Measurements from ENCODE around the gene SCN3B.

SCN3B gene

DNA sequence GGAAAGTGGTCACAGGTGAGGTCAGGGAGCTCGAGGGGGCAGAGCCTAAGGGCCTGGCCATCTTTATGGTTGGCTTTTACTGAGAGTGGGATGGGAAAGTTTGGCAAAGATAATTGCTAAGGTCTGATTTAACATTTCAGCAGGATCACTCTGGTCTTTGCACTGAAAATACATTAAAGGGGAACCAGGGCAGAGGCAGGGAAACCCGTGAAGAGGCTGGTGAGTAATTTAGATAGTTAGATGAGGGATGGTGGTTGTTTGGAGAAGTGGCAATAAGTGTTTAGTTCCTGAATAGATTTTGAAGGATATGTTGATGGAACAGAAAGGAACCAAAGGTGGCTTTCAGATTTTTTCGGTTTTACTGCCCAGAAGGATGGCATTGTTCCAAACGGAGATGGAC, 50.8 kb downstream of the SCN3B start:
- Histone ChIP-seq H2AFZ (ENCODE audit: low read length) (no peak overlapping the region), H3K27me3 (ENCODE audit: insufficient read depth, low read length) (no peaks in the 10 kb centered on the region), H3K36me3 (ENCODE audit: insufficient read depth, low read length) (no peaks in the 10 kb centered on the region), H3K9ac (ENCODE audit: low read length) (no peak overlapping the region), H3F3A (ENCODE audit: insufficient read depth, low read length) (no peaks in the 10 kb centered on the region), H3K4me3 (ENCODE audit: low read depth, low read length, poor library complexity, severe bottlenecking) (no peak overlapping the region), H3K4me2 (ENCODE audit: low read length) (no peak overlapping the region), H4K20me1 (ENCODE audit: insufficient read depth, low read length) (no peaks in the 10 kb centered on the region), H3K9me3 (ENCODE audit: low read length) (no peaks in the 10 kb centered on the region), H3K79me2 (ENCODE audit: insufficient read depth, low read length) (no peaks in the 10 kb centered on the region), H3K4me1 (ENCODE audit: insufficient read depth, low read length, severe bottlenecking) (no peaks in the 10 kb centered on the region), H3K9me2 (ENCODE audit: low read depth, low read length) (no peaks in the 10 kb centered on the region), H3K27ac (ENCODE audit: low read depth, low read length, poor library complexity, severe bottlenecking) (no peak overlapping the region)
- TF ChIP-seq CTCF (IDR thresholded peaks at IDR 0.05; ENCODE audit: low read length): no peak
- TF ChIP-seq EZH2 (IDR thresholded peaks at IDR 0.05; ENCODE audit: borderline replicate concordance, low read length): no peak

DNA sequence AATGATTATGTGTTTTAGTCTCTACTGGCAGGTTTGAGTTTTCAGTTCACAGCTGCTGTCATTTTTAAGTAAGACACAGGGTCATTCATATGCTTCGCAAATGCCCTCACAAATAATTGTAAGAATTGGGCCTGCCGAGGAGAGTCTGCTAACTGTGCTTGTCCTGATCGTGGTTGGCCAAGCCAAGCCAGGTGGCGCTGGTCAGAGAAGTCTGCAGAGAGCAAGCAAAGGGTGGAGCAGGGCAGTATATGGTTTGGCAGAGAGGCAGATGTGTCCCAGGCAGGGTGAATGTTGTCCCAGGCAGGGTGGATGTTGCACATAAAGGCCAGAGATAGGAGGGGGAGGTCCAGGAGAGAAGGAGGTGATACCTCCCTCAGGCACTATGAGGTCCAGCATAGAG, 52.7 kb downstream of the SCN3B start:
- Histone ChIP-seq H4K20me1 (ENCODE audit: insufficient read depth, low read length) (no peaks in the 10 kb centered on the region), H3K9me2 (ENCODE audit: low read depth, low read length) (no peaks in the 10 kb centered on the region), H3K9me3 (ENCODE audit: low read length) (no peaks in the 10 kb centered on the region), H3K9ac (ENCODE audit: low read length) (no peak overlapping the region), H3K36me3 (ENCODE audit: insufficient read depth, low read length) (no peaks in the 10 kb centered on the region), H3K4me1 (ENCODE audit: insufficient read depth, low read length, severe bottlenecking) (no peaks in the 10 kb centered on the region), H3K4me2 (ENCODE audit: low read length) (no peak overlapping the region), H3K27ac (ENCODE audit: low read depth, low read length, poor library complexity, severe bottlenecking) (no peak overlapping the region), H3K4me3 (ENCODE audit: low read depth, low read length, poor library complexity, severe bottlenecking) (no peak overlapping the region), H3F3A (ENCODE audit: insufficient read depth, low read length) (no peaks in the 10 kb centered on the region), H3K79me2 (ENCODE audit: insufficient read depth, low read length) (no peaks in the 10 kb centered on the region), H3K27me3 (ENCODE audit: insufficient read depth, low read length) (no peaks in the 10 kb centered on the region), H2AFZ (ENCODE audit: low read length) (no peak overlapping the region)
- TF ChIP-seq EZH2 (IDR thresholded peaks at IDR 0.05; ENCODE audit: borderline replicate concordance, low read length) (no peak), CTCF (IDR thresholded peaks at IDR 0.05; ENCODE audit: low read length) (no peak)

DNA sequence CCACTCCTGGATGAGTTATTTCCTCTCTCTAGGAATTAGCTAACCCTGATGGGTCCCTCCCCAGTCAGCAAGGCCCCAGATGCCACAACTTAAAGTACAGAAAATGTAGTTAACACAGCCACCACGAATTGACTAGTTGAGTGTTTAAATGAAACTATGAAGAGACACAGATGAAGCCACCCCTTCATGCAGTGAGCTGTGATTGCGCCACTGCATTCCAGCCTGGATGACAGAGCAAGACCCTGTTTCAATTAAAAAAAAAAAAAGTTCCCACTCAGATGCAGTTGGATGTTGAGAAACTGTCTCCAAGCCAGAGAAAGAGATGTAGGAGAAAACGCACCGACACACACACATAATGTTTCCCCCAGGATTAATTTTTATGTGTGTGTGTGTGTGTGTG, 53.3 kb downstream of the SCN3B start:
- Histone ChIP-seq H3K36me3 (ENCODE audit: insufficient read depth, low read length) (no peaks in the 10 kb centered on the region), H3K27ac (ENCODE audit: low read depth, low read length, poor library complexity, severe bottlenecking) (no peak overlapping the region), H4K20me1 (ENCODE audit: insufficient read depth, low read length) (no peaks in the 10 kb centered on the region), H3K79me2 (ENCODE audit: insufficient read depth, low read length) (no peaks in the 10 kb centered on the region), H3F3A (ENCODE audit: insufficient read depth, low read length) (no peaks in the 10 kb centered on the region), H3K27me3 (ENCODE audit: insufficient read depth, low read length) (no peaks in the 10 kb centered on the region), H3K4me3 (ENCODE audit: low read depth, low read length, poor library complexity, severe bottlenecking) (no peak overlapping the region), H2AFZ (ENCODE audit: low read length) (no peak overlapping the region), H3K9me2 (ENCODE audit: low read depth, low read length) (no peaks in the 10 kb centered on the region), H3K9me3 (ENCODE audit: low read length) (no peaks in the 10 kb centered on the region), H3K9ac (ENCODE audit: low read length) (no peak overlapping the region), H3K4me1 (ENCODE audit: insufficient read depth, low read length, severe bottlenecking) (no peaks in the 10 kb centered on the region), H3K4me2 (ENCODE audit: low read length) (no peak overlapping the region)
- TF ChIP-seq EZH2 (IDR thresholded peaks at IDR 0.05; ENCODE audit: borderline replicate concordance, low read length) (no peak), CTCF (IDR thresholded peaks at IDR 0.05; ENCODE audit: low read length) (no peak)

All from OCI-LY1 (cell line).